H9 (cell line): Measurements from ENCODE around the gene CHD9NB. TPM values are rescaled to one million over a fixed set of nuclear protein-coding genes. Genes with fewer than 3 reads are reported as not detected.

Source experiments
- DNase-seq: peaks from one replicate; pipeline ENCODE4 v3.0.0-alpha.2; 2017
- H2AFZ ChIP-seq: one replicate; pipeline ENCODE4 v1.6.1; 2013; ENCODE audit warnings: mild to moderate bottlenecking, low read length, control low read depth, moderate library complexity
- H2AK5ac ChIP-seq: 2 replicates; pipeline ENCODE4 v1.6.1; 2013; ENCODE audit warnings: low read length, control low read depth, mixed read lengths; ENCODE audit not compliant: insufficient read length
- H2BK120ac ChIP-seq: one replicate; pipeline ENCODE4 v1.6.1; 2013; ENCODE audit warnings: low read depth, mild to moderate bottlenecking, low read length, control low read depth, inconsistent platforms; ENCODE audit not compliant: poor library complexity, severe bottlenecking
- H2BK12ac ChIP-seq: 2 replicates; pipeline ENCODE4 v1.6.1; 2013; ENCODE audit warnings: low read length, control low read depth, mixed read lengths, low read depth; ENCODE audit not compliant: insufficient read length
- H2BK15ac ChIP-seq: 2 replicates; pipeline ENCODE4 v1.6.1; 2013; ENCODE audit warnings: low read depth, low read length, control low read depth
- H2BK20ac ChIP-seq: one replicate; pipeline ENCODE4 v1.6.1; 2013; ENCODE audit warnings: low read depth, mild to moderate bottlenecking, low read length, control low read depth, inconsistent platforms; ENCODE audit not compliant: poor library complexity, severe bottlenecking
- H2BK5ac ChIP-seq: 2 replicates; pipeline ENCODE4 v1.6.1; 2013; ENCODE audit warnings: low read length, control low read depth, mixed read lengths; ENCODE audit not compliant: insufficient read length
- H3K14ac ChIP-seq: 2 replicates; pipeline ENCODE4 v1.6.1; 2013; ENCODE audit warnings: low read length, control low read depth; ENCODE audit not compliant: insufficient read depth
- H3K18ac ChIP-seq: 2 replicates; pipeline ENCODE4 v1.6.1; 2013; ENCODE audit warnings: low read depth, mild to moderate bottlenecking, mixed read lengths, low read length, control low read depth; ENCODE audit not compliant: insufficient read length
- H3K23ac ChIP-seq: 2 replicates; pipeline ENCODE4 v1.6.1; 2013; ENCODE audit warnings: low read length, control low read depth, mixed read lengths, low read depth; ENCODE audit not compliant: insufficient read length
- H3K23me2 ChIP-seq: 2 replicates; pipeline ENCODE4 v1.6.1; 2013; ENCODE audit warnings: low read depth, mild to moderate bottlenecking, mixed read lengths, low read length, control low read depth; ENCODE audit not compliant: insufficient read length, poor library complexity, severe bottlenecking
- H3K27ac ChIP-seq: 2 replicates; pipeline ENCODE4 v1.5.1; 2013; ENCODE audit warnings: low read length, control low read depth, mixed read lengths, low read depth; ENCODE audit not compliant: insufficient read length
- H3K27me3 ChIP-seq: 2 replicates; pipeline ENCODE4 v1.6.1; 2013; ENCODE audit warnings: low read length, control low read depth, inconsistent platforms; ENCODE audit not compliant: insufficient read depth
- H3K4ac ChIP-seq: 2 replicates; pipeline ENCODE4 v1.6.1; 2013; ENCODE audit warnings: low read depth, mild to moderate bottlenecking, control low read depth, inconsistent platforms, low read length, moderate library complexity
- H3K4me1 ChIP-seq: 2 replicates; pipeline ENCODE4 v1.6.1; 2013; ENCODE audit warnings: low read length, control low read depth, inconsistent platforms; ENCODE audit not compliant: insufficient read depth
- H3K4me2 ChIP-seq: 2 replicates; pipeline ENCODE4 v1.6.1; 2013; ENCODE audit warnings: low read length, control low read depth, mixed read lengths; ENCODE audit not compliant: insufficient read length, insufficient read depth
- H3K56ac ChIP-seq: 2 replicates; pipeline ENCODE4 v1.6.1; 2013; ENCODE audit warnings: low read depth, mild to moderate bottlenecking, mixed read lengths, low read length, control low read depth; ENCODE audit not compliant: insufficient read length
- H3K79me1 ChIP-seq: 2 replicates; pipeline ENCODE4 v1.6.1; 2013; ENCODE audit warnings: low read depth, mild to moderate bottlenecking, moderate library complexity, low read length, control low read depth, inconsistent platforms; ENCODE audit not compliant: insufficient read depth, poor library complexity, severe bottlenecking
- H3K79me2 ChIP-seq: 2 replicates; pipeline ENCODE4 v1.6.1; 2013; ENCODE audit warnings: low read length, control low read depth, inconsistent platforms; ENCODE audit not compliant: insufficient read depth
- H3K9ac ChIP-seq: 2 replicates; pipeline ENCODE4 v1.6.1; 2013; ENCODE audit warnings: low read length, control low read depth, mixed read lengths; ENCODE audit not compliant: insufficient read length; ENCODE audit errors: extremely low read depth
- H3K9me3 ChIP-seq: one replicate; pipeline ENCODE4 v1.6.1; 2013; ENCODE audit warnings: low read depth, low read length, inconsistent platforms; ENCODE audit not compliant: control insufficient read depth
- H3T11ph ChIP-seq: one replicate; pipeline ENCODE4 v1.6.1; 2013; ENCODE audit warnings: mild to moderate bottlenecking, low read length, control low read depth, inconsistent platforms
- H4K20me1 ChIP-seq: one replicate; pipeline ENCODE4 v1.6.1; 2013; ENCODE audit not compliant: control insufficient read depth, insufficient read length, insufficient read depth
- H4K5ac ChIP-seq: 2 replicates; pipeline ENCODE4 v1.6.1; 2013; ENCODE audit warnings: low read depth, mild to moderate bottlenecking, mixed read lengths, low read length, control low read depth; ENCODE audit not compliant: insufficient read length
- H4K8ac ChIP-seq: replicated peaks from 2 replicates; pipeline ENCODE4 v1.6.1; 2013; ENCODE audit warnings: low read length, control low read depth, mixed read lengths, low read depth; ENCODE audit not compliant: insufficient read length
- H4K91ac ChIP-seq: 2 replicates; pipeline ENCODE4 v1.6.1; 2013; ENCODE audit warnings: low read depth, mild to moderate bottlenecking, moderate library complexity, mixed read lengths, low read length, control low read depth; ENCODE audit not compliant: insufficient read length
- H3K27ac Mint-ChIP-seq, 3 experiments: 2 replicates in 2 of 3; 3 replicates in 1 of 3; pipeline ENCODE4 v1.8.0; 2020 to 2021; ENCODE audit warnings: mixed read lengths in 3 of 3, mild to moderate bottlenecking in 1 of 3, moderate library complexity in 1 of 3
- H3K27me3 Mint-ChIP-seq: 2 replicates; pipeline ENCODE4 v1.8.0; 2021; ENCODE audit warnings: low read depth, mild to moderate bottlenecking, moderate library complexity, mixed read lengths
- H3K36me3 Mint-ChIP-seq, 3 experiments: 2 replicates in 2 of 3; 3 replicates in 1 of 3; pipeline ENCODE4 v1.8.0; 2020 to 2021; ENCODE audit warnings: low read depth in 3 of 3, mixed read lengths in 3 of 3; ENCODE audit not compliant: insufficient read depth in 1 of 3
- H3K4me1 Mint-ChIP-seq, 2 experiments: 2 replicates each; pipeline ENCODE4 v1.8.0; 2020; ENCODE audit warnings: mixed read lengths in 2 of 2
- H3K4me3 Mint-ChIP-seq, 2 experiments: 2 replicates in 1 of 2; 3 replicates in 1 of 2; pipeline ENCODE4 v1.8.0; 2020 to 2021; ENCODE audit warnings: mild to moderate bottlenecking in 2 of 2, mixed read lengths in 2 of 2, moderate library complexity in 1 of 2
- H3K9me3 Mint-ChIP-seq, 2 experiments: 2 replicates in 1 of 2; 3 replicates in 1 of 2; pipeline ENCODE4 v1.8.0; 2020; ENCODE audit warnings: mild to moderate bottlenecking in 2 of 2, mixed read lengths in 2 of 2, moderate library complexity in 1 of 2
- WGBS: extraction: QIAGEN DNeasy Blood & Tissue Kit; methylation state at CpG from one replicate; pipeline ENCODE4 v1.1.7; 2013; ENCODE audit warnings: missing lambda C conversion rate, low lambda C conversion rate, mixed read lengths; ENCODE audit not compliant: insufficient read length; ENCODE audit errors: extremely low coverage; 5-methylcytosine and 5-hydroxymethylcytosine counted together
- total RNA-seq: library from RNA; stranded (reverse); gene quantifications from 2 replicates; pipeline ENCODE4 v1.2.1, GENCODE V29; 2021
- TF ChIP-seq, protein P1 (sequence below): fragments of 200-600 bp; sonication (generic); conservative IDR thresholded peaks from 3 replicates; pipeline ENCODE4 v1.8.0; 2021; ENCODE audit warnings: antibody characterized with exemption, mild to moderate bottlenecking

Gene CHD9NB
- total RNA-seq, 1 experiment from 2014 or later, result 3.3 TPM

DNA sequence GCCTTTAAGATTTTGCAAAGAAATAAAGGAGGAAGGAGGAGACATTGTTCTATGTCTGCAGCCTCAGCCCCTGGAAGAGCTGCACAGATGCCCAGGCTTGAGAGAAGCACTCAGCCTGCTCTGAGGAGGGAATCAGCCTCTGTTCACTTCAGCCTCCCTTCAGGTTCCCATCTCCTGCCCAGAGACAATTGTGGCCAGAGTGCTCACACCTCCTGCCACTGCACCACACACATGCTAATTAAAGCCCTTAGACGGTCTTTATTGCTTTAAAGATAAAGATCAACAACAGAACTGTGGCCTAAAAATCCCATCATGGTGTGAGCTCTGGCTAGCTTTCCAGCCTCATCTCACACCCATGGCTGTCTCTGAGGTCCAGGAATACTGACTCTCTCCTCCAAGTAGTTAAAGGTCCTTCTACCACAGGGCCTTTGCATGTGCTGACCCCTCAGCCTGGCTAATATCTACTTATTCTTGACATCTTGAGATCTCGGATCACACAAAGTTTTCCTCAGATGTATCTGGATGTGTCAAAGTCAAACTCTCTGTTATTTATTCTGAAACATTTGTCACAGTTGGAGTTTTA, 33.8 kb downstream of the CHD9NB start:
- no peak overlapping the region for H3K4me2 ChIP-seq
- H3K4me1 ChIP-seq, result no peaks in the 10 kb centered on the region
- H3K4me1 Mint-ChIP-seq, result peaks cover 12 to 16% of the 10 kb centered on the region in 2 experiments
- DNase-seq, result no peak
- TF ChIP-seq, protein P1, sequence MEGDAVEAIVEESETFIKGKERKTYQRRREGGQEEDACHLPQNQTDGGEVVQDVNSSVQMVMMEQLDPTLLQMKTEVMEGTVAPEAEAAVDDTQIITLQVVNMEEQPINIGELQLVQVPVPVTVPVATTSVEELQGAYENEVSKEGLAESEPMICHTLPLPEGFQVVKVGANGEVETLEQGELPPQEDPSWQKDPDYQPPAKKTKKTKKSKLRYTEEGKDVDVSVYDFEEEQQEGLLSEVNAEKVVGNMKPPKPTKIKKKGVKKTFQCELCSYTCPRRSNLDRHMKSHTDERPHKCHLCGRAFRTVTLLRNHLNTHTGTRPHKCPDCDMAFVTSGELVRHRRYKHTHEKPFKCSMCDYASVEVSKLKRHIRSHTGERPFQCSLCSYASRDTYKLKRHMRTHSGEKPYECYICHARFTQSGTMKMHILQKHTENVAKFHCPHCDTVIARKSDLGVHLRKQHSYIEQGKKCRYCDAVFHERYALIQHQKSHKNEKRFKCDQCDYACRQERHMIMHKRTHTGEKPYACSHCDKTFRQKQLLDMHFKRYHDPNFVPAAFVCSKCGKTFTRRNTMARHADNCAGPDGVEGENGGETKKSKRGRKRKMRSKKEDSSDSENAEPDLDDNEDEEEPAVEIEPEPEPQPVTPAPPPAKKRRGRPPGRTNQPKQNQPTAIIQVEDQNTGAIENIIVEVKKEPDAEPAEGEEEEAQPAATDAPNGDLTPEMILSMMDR, result no peak
- H2AK5ac ChIP-seq, result no peak overlapping the region
- no peak overlapping the region for H4K91ac ChIP-seq
- no peak overlapping the region for H3K14ac ChIP-seq
- H2BK20ac ChIP-seq, result no peak overlapping the region
- H3T11ph ChIP-seq, result no peak overlapping the region
- no peak overlapping the region for H2BK5ac ChIP-seq
- H3K27me3 Mint-ChIP-seq, result no peaks in the 10 kb centered on the region; the same call in 1 of the 2 replicates
- H3K79me1 ChIP-seq, result no peaks in the 10 kb centered on the region
- H3K27ac ChIP-seq, result no peak overlapping the region
- no peak overlapping the region for H4K5ac ChIP-seq
- H3K9me3 Mint-ChIP-seq, result no peaks in the 10 kb centered on the region
- no peaks in the 10 kb centered on the region for H4K20me1 ChIP-seq
- H3K56ac ChIP-seq, result no peak overlapping the region
- H3K79me2 ChIP-seq, result no peaks in the 10 kb centered on the region
- no peak overlapping the region for H3K23ac ChIP-seq
- H2BK120ac ChIP-seq, result no peak overlapping the region
- no peaks in the 10 kb centered on the region for H3K27me3 ChIP-seq
- H3K36me3 Mint-ChIP-seq, result no peaks in the 10 kb centered on the region; a peak in 1 of 7 replicates
- H3K27ac Mint-ChIP-seq, result no peak overlapping the region
- H4K8ac ChIP-seq, result no peak overlapping the region
- no peak overlapping the region for H3K4me3 Mint-ChIP-seq
- H3K9me3 ChIP-seq, result no peaks in the 10 kb centered on the region
- H3K18ac ChIP-seq, result no peak overlapping the region
- no peak overlapping the region for H3K9ac ChIP-seq
- no CpG with 5 or more reads among the region's 2 CpGs for WGBS
- no peak overlapping the region for H2BK12ac ChIP-seq
- no peak overlapping the region for H2BK15ac ChIP-seq
- H2AFZ ChIP-seq, result no peak overlapping the region
- no peak overlapping the region for H3K4ac ChIP-seq
- no peaks in the 10 kb centered on the region for H3K23me2 ChIP-seq
